IMR-90 (cell line): Measurements from ENCODE around the gene NTSR1.

Experiments
- BHLHE40 ChIP-seq: fragments of 150-350 bp; IDR thresholded peaks from 2 replicates; pipeline ENCODE4 v1.6.1; 2016; ENCODE audit warnings: mild to moderate bottlenecking, low read depth, low read length
- CEBPB ChIP-seq: IDR thresholded peaks from 2 replicates; pipeline ENCODE4 v1.6.1; 2012; ENCODE audit warnings: low read depth, low read length, improper control_type of control experiment
- CTCF ChIP-seq: conservative IDR thresholded peaks from 2 replicates; pipeline ENCODE4 v1.5.1; 2012; ENCODE audit warnings: mild to moderate bottlenecking, low read depth, low read length, improper control_type of control experiment
- MAZ ChIP-seq: IDR thresholded peaks from 2 replicates; pipeline ENCODE4 v1.6.1; 2012; ENCODE audit warnings: low read depth, mild to moderate bottlenecking, low read length, improper control_type of control experiment, moderate library complexity, borderline replicate concordance
- MXI1 ChIP-seq: IDR thresholded peaks from 2 replicates; pipeline ENCODE4 v1.6.1; 2012; ENCODE audit warnings: low read depth, mild to moderate bottlenecking, low read length, moderate library complexity, borderline replicate concordance
- POLR2A ChIP-seq: IDR thresholded peaks from 2 replicates; pipeline ENCODE4 v1.6.1; 2012; ENCODE audit warnings: mild to moderate bottlenecking, low read depth, low read length
- RAD21 ChIP-seq: IDR thresholded peaks from 2 replicates; pipeline ENCODE4 v1.6.1; 2012; ENCODE audit warnings: low read length, improper control_type of control experiment
- SMC3 ChIP-seq: fragments of 150-350 bp; IDR thresholded peaks from 2 replicates; pipeline ENCODE4 v1.6.1; 2016; ENCODE audit warnings: low read depth, mild to moderate bottlenecking, antibody characterized with exemption, low read length, moderate library complexity
- USF2 ChIP-seq: fragments of 150-350 bp; IDR thresholded peaks from 2 replicates; pipeline ENCODE4 v1.6.1; 2017; ENCODE audit warnings: mild to moderate bottlenecking, antibody characterized with exemption, low read length, low read depth

- no peak for TF ChIP-seq CTCF
- no peak for TF ChIP-seq MAZ
- no peak for TF ChIP-seq BHLHE40
- no peak for TF ChIP-seq SMC3
- no peak for TF ChIP-seq POLR2A
- no peak for TF ChIP-seq RAD21
- no peak for TF ChIP-seq USF2
- TF ChIP-seq CEBPB, result no peak
- TF ChIP-seq MXI1, result no peak
Measured at GRCh38 chr20:62811320-62811719, 102.7 kb downstream of the NTSR1 start.
